NCI-H2081 (cell line): ENCODE data around the gene MBD3.
"Not testable (repeated sequence)": the region's sequence is repeated elsewhere in the genome, so short reads cannot be mapped to it uniquely, and the experiment has no call there.

ENCODE experiments used
- DNase-seq, 2 experiments: peaks; one replicate each; lab custom pipeline; 2025; lab: John Stamatoyannopoulos, UW

MBD3 gene

DNA sequence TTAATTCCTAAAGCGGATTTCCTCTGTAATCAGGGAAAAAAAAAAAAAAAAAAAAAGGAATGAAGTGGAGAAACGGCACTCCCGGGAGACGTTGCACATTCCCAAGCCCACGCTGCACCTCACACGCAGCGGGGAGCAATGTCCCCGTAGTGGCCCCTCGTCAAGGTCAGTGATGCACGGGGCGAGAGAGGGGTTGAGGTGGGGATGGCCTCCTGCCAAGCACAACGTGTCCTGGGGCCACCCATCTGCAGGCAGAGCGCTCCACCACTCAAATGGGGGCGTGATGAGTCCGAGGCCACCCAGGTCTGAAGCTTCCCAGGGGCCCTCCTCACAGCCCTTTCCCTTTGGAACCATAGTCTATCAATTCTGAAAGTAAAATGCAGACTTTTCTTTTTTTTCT, 53.7 kb downstream of the MBD3 start:
- DNase-seq: no peak

DNA sequence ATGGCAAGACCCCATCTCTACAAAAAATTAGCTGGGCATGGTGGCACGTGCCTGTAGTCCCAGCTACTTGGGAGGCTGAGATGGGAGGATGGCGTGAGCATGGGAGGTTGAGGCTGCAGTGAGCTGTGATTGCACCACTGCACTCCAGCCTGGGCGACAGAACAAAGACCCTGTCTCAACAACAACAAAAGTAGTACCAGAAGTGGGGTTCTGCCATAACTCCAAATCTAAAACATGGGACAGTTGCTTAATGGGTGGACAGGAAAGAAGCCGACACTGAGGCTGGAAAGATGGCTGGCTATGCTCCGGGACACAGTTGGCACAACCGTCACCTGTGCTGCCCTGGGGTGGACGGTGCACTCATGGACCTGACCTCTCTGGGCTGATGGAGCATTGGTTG, 57.0 kb downstream of the MBD3 start:
- DNase-seq: not testable (repeated sequence)

DNA sequence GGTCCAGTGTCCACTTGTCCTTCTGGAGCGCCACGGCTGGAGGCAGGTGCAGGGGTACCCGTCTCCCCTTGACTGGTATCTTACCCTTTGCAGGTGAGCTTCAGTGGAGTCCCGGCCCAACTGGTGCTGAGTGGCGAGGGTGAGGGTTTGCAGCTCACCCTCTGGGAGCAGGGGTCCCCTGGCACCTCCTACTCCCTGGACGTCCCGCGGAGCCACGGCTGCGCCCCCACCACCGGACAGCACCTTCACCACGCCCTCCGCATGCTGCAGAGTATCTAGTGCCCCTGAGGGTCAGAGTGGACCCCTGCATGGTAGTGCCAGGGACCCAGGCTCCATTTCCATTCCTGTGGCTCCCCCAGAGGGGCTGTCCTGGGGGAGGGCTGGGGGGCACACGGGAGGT, 57.7 kb downstream of the MBD3 start:
- no peak for DNase-seq

DNA sequence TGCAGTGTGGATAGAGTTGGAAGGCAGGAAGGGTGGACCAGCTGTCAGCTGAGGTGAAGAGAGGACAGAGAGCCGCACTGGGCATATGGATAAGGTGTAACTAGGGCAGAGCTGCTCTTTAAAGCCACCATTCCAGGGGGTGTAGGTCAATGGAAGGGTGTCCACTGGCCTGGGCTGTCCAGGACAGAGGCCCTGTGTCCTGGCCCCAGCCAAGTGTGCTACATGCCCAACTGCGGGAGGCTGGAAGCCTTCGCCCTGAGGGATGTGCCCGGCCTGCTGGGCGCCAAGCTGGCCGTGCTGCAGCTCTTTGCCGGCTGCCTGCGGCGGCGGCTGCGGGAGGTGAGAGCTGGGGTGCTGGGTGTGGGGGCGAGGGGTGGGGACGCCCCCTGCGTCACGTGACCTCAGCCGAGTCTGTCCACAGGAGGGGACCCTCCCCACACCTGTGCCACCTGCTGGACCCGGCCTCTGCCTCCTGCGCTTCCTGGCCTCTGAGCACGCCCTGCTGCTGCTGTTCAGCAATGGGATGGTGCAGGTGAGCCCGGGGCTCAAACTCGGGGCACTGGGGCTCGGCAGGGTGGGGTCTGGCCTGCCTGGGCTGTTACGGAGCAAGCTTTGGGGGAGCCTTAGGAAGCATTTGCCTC, 59.0 kb downstream of the MBD3 start:
- no peak for DNase-seq

DNA sequence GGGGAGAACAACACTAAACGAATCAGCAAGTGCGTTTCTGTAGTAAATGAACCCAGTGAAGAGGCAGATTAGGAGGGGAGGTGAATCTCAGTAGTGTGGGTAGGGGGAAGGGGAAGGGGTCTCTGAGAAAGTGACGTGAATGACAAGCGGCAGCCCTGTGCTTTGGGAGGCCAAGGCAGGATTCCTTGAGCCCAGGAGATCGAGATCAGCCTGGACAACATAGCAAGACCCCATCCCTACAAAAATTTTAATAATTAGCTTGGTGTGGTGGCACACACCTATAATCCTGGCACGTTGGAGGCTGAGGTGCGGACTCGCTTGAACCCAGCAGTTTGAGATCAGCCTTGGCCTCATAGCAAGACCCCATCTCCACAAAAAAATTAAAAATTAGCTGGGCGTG, 60.7 kb downstream of the MBD3 start:
- DNase-seq: no peak

DNA sequence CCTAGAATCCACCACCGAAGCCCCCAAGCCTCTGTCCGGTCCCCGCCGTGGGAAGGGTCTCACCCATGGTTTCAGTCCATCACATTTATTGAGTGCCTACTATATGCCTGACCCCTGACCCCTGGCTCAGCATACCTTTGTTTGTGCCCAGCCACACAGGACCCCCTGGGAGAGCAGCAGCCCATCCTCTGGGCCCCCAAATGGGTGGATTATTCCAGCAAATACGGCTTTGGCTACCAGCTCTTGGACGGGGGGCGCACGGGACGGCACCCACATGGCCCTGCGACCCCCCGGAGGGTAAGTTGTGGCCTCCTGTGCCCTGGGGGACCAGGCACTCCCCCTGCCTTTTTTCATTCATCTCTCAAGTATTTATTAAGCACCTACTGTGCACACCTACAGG, 61.1 kb downstream of the MBD3 start:
- DNase-seq: no peak

DNA sequence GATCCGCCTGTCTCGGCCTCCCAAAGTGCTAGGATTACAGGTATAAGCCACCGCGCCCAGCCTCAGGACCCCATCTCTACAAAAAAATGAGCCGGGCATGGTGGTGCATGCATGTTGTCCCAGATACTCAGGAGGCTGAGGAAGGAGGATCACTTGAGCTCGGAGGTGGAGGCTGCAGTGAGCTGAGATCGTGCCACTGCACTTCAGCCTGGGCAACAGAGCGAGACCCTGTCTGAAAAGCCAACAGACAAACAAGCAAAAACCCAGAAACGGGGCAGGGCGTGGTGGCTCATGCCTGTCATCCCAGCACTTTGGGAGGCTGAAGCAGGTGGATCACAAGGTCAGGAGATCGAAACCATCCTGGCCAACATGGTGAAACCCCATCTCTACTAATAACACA, 61.8 kb downstream of the MBD3 start:
- not testable (repeated sequence) for DNase-seq

DNA sequence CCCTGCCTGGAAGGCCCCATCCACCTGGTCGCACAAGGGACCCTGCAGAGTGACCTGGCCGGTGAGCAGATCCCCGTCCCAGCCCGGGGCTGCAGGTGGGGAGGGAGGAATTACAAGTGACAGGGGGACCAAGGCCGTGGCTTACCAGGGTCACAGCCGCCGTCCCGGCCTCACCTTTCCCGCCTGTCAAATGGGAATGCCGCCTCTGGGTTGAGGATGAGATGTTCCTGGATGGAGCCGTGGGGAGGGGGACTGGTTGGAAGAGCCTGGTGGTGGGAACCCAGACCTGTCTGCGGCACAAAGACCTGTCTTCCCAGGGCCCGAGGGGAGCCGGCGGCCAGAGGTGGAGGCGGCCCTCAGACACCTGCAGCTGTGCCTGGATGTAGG, 63.2 kb downstream of the MBD3 start:
- no peak for DNase-seq

DNA sequence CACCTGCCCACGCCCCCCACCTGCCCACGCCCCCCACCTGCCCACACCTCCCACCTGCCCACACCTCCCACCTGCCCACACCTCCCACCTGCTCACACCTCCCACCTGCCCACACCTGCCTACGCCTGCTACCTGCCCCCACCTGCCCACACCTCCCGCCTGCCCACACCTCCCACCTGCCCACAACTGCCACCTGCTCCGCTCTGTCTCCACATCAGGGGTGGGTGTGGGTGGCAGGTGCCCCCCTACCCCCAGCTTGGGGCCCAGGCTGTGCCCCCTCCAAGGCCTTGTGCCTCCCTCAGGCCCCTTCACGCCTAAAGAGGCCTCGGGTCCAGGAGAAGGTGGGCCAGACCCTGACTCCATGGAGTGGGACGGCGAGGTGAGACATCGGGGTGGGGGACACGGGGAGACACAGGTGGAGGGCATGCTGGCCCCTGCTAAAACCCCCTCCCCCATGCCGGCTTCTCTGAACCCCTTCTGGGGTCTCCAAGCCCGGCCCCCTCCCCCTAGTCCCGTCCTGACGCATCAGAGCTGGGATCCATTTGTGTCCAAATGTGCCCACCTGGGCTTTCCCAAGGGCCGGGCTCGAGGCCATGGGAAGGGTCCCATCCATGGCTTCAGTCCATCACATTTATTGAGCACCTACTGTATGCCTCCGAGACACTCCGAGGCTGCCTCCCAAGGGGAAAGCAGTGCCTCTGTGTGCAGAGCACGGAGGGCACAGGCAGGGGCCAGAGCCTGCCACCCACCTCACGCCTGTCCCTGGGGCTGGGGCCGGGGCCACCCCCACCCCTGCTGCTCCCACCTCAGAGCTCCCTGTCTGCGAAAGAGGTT, 63.9 kb downstream of the MBD3 start:
- DNase-seq: no peak

DNA sequence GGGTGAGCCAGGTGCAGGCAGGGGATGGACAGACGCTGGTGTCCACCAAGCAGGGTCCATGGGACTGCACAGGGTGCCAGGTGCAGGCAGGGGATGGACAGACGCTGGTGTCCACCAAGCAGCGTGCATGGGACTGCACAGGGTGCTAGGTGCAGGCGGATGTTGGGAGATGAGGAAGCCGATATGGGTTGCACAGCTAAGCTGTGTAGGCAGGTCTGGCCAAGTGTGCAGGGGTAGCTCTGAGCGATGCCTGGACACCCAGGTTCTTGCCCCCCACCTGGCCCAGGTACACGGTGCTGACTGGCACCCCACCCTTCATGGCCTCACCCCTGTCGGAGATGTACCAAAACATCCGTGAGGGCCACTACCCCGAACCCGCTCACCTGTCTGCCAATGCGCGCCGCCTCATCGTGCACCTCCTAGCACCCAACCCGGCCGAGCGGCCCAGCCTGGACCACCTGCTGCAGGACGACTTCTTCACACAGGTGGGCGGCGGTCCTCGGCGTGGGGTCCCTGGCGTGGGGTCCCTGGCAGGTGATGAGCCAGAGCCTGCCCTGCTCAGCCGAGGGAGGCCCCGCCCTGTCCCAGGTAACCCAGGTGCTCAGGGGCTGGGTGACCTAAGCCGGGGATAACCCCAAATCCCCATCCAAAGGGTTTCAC, 64.9 kb downstream of the MBD3 start:
- DNase-seq: no peak

DNA sequence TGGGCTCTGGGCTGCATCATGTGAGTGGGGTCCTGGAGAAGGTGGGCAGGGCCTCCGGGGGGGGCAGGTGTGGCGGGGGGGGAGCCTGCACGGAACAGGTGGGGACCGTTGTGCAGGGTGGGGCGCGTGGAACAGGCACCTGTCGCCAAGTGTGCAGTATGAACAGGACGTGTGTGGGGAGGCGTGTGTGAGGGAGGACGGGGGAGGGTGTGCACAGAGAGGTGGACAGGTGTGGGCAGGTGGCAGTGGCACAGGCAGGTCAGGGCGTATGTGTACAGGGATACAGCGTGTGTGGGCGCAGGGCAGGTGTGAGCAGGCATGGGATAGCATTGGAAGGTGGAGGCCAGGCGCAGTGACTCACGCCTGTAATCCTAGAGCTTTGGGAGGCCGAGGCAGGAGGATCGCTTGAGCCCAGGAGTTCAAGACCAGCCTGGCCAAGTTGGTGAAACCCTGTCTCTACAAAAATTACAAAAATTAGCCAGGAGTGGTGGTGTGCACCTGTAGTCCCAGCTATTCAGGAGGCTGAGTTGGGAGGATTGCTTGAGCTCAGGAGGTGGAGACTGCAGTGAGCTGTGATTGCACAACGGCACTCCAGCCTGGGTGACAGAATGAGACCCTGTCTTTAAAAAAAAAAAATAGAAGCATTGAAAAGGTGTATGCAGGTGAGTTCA, 65.6 kb downstream of the MBD3 start:
- no peak for DNase-seq

DNA sequence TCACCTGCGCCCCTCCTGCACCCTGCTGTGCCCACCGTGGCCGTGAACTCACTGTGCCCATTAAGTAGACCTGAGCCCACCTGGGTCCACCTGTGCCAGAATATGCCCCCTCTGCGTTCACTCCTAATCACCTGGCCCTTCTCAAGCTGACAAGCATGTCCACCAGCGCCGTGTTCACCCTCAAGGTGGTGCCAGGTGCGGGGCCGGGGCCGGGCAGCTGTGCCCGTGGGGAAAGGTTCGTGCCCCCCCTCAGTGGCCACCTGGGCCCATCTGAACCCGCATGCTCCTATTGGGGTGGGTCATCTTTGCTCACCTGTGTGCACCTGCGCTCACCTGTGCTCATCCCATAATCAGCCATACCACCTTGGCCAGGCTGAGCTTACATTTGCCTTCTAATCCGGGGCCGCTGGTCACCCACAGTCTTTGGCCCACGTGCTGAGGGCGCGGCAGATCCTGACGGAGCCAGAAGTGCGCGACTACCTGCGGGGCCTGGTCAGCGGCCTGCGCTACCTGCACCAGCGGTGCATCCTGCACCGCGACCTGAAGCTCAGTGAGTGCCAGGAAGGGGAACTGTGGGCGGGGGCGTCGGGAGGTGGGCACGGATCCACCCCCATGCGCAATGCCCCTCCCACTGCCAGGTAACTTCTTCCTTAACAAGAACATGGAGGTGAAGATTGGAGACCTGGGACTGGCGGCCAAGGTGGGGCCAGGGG, 66.4 kb downstream of the MBD3 start:
- no peak for DNase-seq

DNA sequence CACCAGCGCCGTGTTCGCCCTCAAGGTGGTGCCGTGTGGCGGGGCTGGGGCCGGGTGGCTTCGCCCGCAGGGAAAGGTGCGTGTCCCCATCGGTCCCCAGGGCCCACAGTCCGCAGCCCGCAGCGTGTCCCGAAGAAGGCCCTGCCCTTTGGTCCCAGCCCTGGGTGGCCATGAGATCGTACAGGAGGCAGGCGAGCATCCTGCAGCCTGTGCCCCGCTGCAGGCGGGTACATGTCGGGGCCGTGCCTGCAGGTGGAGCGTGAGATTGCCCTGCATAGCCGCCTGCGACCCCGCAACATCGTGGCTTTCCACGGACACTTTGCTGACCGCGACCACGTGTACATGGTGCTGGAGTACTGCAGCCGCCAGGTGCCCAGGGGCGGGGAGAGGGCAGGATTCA, 67.3 kb downstream of the MBD3 start:
- no peak for DNase-seq

DNA sequence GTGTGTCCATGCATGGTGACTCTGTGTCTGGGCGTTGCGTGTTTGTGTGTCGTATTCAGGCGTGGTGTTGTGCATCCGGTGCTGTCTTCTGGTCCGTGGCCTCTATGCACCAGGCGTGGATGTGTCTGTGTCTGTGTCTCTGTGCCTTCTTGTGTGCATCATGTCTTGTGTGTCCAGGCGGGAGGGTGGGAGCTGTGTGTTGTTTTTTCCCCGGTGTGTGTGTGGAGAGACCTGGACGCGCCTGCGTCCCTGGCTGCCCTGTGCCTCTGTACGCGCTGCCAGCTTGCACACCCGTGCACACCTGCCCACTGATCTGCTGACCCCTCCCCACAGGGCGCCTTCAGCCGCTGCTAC, 67.7 kb downstream of the MBD3 start:
- no peak for DNase-seq

DNA sequence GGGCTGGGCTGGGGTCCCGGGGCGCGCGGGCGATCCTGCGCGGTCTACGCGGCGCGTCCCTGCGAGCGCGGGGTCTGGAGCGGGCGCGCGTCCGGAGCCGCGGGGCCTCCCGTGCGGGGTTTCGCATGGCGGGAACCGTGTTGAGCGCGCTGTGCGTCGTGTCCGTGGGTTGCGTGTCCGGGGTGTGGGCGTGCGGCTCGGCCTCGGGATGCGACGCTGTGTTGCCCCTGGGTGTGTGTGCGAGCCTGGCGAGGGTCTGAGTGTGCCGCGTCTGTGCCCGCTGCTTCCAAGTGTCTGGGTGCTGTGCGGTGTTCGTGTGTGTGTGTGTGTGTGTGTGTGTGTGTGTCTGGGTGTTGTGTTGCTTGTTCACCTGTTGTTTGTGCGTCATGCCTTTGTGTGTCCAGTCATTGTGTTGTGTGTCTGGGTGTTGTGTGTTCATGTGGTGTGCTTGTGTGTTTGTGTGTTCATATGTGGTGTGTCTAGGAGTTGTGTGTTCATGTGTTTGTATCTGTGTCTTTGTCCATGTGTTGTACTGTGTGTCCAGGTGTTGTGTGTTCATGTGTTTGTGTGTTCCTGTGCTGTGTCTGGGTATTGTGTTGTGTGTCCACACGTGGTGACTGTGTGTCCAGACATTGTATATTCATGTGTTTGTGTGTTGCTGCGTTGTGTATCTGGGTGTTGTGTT, 68.2 kb downstream of the MBD3 start:
- no peak for DNase-seq
